AG04449 (cell line): ENCODE results near the gene MSI2.

Experiments
- CTCF ChIA-PET: fragments of 350-600 bp; formaldehyde crosslinking; extraction: SDS; loops from one replicate; lab custom pipeline; 2021; ENCODE audit warnings: antibody characterized with exemption; lab: Yijun Ruan, JAX
- POLR2A ChIA-PET: fragments of 400-600, 350-600 bp; formaldehyde crosslinking; extraction: SDS; loops from one replicate; lab custom pipeline; 2020; ENCODE audit warnings: antibody characterized with exemption, inconsistent platforms; lab: Yijun Ruan, JAX
- DNase-seq: peaks from one replicate; pipeline ENCODE4 v3.0.0-alpha.2; 2010; ENCODE audit warnings: low read depth, low spot score
- H3K4me3 ChIP-seq: 2 replicates; pipeline ENCODE4 v1.5.1; 2011; ENCODE audit warnings: low read depth, mild to moderate bottlenecking, control low read depth, low read length
- TF ChIP-seq, protein P1 (sequence below): IDR thresholded peaks from one replicate; pipeline ENCODE4 v1.5.1; 2011; ENCODE audit warnings: mild to moderate bottlenecking, moderate library complexity, low read length, control low read depth, inconsistent platforms; ENCODE audit not compliant: insufficient read depth; ENCODE audit errors: missing control alignments

MSI2 gene

DNA sequence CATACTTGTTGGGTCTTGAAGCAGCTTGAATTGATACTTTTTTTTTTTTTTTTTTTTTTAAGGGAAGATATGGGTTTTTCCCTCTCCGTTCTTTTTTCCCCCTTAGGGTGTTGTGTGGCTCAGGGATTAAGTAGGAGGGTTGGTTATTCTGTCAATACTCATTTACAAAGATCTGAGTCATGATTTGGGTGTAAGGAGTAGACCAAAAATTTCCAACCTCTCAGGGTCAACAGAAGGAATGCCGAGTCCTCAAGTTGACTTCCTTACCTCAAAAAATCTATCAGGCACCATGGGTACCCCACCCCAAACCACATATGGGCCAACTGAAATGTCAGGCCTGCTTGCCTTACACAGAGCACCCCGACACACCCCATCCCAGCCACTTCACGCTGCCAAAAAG is 258.3 kb downstream of the MSI2 start:
- DNase-seq: no peak
- H3K4me3 ChIP-seq: no peak overlapping the region
- ChIA-PET CTCF (interaction anchor here (1.1 to 1.7 kb wide), 3 partner anchors 157 to 272 kb away, joined by 3 to 6 read pairs (median 5); no protein-coding TSS in a partner anchor), POLR2A (no interaction called here)
- TF ChIP-seq, protein P1, sequence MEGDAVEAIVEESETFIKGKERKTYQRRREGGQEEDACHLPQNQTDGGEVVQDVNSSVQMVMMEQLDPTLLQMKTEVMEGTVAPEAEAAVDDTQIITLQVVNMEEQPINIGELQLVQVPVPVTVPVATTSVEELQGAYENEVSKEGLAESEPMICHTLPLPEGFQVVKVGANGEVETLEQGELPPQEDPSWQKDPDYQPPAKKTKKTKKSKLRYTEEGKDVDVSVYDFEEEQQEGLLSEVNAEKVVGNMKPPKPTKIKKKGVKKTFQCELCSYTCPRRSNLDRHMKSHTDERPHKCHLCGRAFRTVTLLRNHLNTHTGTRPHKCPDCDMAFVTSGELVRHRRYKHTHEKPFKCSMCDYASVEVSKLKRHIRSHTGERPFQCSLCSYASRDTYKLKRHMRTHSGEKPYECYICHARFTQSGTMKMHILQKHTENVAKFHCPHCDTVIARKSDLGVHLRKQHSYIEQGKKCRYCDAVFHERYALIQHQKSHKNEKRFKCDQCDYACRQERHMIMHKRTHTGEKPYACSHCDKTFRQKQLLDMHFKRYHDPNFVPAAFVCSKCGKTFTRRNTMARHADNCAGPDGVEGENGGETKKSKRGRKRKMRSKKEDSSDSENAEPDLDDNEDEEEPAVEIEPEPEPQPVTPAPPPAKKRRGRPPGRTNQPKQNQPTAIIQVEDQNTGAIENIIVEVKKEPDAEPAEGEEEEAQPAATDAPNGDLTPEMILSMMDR: no peak

DNA sequence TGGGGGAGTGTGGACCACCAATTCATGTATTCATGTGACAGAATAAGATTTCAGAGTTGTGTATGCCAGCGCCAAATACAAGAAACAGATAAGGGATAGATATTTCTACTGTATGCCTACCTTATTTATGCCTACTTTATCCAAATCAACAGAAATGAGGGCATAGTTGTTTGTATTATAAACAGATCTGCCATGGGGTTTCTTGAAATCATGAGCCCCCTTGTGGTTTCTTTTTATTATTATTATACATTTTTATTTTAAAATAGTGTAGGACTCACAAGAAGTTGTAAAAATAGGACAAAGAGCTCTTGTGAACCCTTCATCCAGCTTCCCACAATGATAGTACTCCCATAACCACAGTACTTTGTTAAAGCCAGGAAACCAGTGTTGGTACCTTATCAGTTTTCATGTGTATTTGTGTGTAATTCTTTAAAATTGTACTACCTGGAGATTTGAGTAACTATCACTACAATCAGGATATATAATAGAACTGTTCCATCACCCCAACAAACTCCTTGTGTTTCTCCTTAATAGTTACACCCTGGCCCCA is 259.4 kb downstream of the MSI2 start:
- TF ChIP-seq, protein P1: no peak
- POLR2A ChIA-PET: no interaction called here
- DNase-seq: no peak
- H3K4me3 ChIP-seq: no peak overlapping the region
- CTCF ChIA-PET: interaction anchor here (1.1 to 1.3 kb wide), 2 partner anchors 271 to 273 kb away, joined by 5 to 6 read pairs; no protein-coding TSS in a partner anchor

GRCh38 chr17:57516290-57517230 is 260.2 kb downstream of the MSI2 start:
- POLR2A ChIA-PET: no interaction called here

DNA sequence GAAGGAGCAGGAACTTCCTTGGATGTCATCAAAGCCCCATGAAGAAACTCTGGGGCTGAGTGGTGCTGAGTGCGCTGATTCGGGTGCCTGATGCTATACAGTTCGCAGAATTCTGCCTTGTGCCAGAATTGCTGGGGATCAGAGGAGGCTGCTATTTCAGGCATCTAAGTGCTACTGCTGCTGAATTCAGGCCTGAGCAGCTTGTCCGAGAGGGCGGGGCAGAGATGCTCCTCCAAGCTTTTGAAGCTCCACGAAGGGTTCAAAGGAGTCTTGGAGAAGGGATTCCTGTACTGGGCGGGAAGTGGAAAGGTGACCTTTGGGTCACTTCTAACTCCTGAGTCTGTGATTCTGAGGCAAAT is 260.9 kb downstream of the MSI2 start:
- H3K4me3 ChIP-seq: no peak overlapping the region
- TF ChIP-seq, protein P1: no peak
- no peak for DNase-seq
- POLR2A ChIA-PET: no interaction called here
- CTCF ChIA-PET: interaction anchor here (1.7 to 3.5 kb wide), 2 partner anchors 155 to 274 kb away, joined by 4 to 26 read pairs; no protein-coding TSS in a partner anchor

More at GRCh38 chr17:57516290-57517230, 260.2 kb downstream of the MSI2 start:
- no peak overlapping the region for H3K4me3 ChIP-seq
- TF ChIP-seq, protein P1: no peak
- DNase-seq: no peak
- CTCF ChIA-PET: interaction anchor here (1.7 to 3.5 kb wide), 2 partner anchors 155 to 273 kb away, joined by 4 to 26 read pairs; no protein-coding TSS in a partner anchor

GRCh38 chr17:57517632-57518456 is 261.5 kb downstream of the MSI2 start:
- DNase-seq: no peak
- TF ChIP-seq, protein P1: no peak
- ChIA-PET POLR2A (no interaction called here), CTCF (interaction anchor here (1.7 to 3.5 kb wide), 2 partner anchors 154 to 275 kb away, joined by 4 to 26 read pairs; no protein-coding TSS in a partner anchor)
- H3K4me3 ChIP-seq: no peak overlapping the region
